NOMO-1 (cell line): ENCODE data around the gene AFG3L2.

ENCODE experiments used
- DNase-seq, 2 experiments: peaks; one replicate each; lab custom pipeline; 2025; ENCODE audit not compliant: unreplicated experiment in 2 of 2; lab: John Stamatoyannopoulos, UW

The AFG3L2 gene

DNA sequence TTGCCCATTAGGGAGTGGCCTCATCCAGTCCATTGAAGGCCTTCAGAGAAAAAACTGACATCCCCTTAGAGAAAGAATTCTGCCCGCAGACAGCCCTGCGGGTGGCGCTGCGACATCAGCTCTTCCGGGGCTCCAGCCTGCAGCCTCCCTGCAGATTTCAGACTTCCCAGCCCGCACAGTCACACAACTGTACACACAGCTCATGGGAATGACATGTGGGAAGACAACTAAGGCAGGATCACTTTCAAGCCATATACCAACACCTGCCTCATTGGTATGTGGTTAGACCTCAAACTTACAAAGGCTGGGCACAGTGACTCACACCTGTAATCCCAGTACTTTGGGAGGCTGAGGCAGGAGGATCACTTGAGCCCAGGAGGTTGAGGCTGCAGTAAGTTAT is 93.8 kb downstream of the AFG3L2 start:
- DNase-seq: no peak

DNA sequence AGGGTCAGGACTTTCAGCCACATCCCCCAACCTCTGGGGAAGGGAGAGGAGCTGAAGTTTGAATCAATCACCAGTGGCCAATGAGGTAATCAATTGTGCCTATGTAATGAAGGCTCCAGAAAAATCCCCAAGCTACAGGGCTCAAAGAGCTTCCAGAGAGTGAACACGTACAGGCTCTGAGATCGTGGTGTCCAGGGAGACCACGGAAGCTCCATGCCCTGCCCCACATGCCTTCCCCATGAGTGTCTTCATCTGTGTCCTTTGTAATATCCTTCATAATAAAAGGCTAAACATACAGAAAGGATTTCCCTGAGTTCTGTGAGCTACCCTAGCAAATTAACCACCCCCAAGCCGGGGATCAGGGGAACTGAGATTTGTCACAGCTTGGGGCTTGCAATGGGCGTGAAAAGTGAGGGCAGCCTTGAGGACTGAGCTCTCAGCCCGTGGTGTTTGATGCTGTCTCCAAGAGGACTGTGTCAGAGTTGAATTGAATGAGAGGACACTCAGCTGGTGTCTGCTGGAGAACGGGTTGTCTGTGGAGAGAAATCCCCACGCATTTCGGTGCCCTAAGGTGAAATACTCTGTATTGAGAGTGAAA is 94.5 kb downstream of the AFG3L2 start:
- DNase-seq: no peak

DNA sequence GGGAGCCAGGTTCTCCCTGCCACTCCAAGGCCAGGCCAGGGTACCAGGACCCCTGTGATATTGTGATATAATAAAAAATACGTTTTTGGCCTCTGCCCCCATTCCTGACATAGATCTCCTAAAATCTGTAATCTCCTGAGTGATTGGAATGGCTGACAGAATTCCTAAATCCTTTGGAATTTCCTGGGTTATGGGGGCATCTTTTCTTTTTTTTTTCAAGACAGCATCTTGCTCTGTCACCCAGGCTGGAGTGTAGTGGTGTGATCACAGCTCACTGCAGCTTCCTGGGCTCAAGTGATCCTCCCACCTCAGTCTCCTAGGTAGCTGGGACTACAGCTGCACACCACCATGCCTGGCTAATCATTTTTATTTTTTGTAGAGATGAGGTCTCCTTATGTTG is 95.2 kb downstream of the AFG3L2 start:
- DNase-seq: no peak

DNA sequence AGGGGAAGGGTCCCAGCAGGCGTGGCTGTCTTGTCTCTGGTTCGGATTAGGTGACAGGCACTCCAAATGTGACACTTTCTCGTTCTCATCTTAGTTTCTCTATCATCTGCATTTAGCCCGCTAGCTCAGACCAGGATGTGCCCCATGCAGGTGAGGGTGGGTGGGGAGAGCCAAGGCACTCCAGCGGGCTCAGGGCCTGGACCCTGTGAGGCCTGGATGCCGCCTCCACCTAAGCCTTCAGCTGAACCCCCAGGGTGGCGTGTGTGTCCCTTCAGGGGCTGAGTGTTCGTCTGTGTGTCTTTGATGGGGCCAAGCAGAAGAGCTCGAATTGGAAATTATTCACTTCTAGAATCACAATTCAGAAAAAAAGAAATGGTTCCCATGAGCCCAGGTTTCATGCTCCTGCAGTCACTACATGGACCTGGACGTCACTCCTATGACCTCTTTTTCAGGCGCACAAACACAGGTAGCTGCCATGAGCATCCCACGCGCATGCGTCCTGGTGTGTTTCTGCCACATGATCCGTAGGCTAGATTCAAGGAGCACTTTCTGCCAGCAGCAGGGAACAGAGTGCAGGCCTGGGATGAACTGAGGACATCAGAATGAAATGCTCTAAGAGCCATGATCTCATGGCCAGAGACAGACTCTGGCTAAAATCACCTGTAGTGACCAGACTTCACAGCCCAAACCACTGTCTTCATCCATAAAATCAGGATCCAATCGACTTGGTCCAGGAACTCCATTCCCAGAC is 97.1 kb downstream of the AFG3L2 start:
- DNase-seq: no peak
